H1 (cell line): Measurements from ENCODE around the gene CDC42SE1. TPM values are rescaled to one million over a fixed set of nuclear protein-coding genes. Genes with fewer than 3 reads are reported as not detected.

ENCODE experiments used
- ASH2L ChIP-seq: fragments of 200-600, 300-600 bp; sonication (generic); IDR thresholded peaks from one replicate; pipeline ENCODE4 v1.7.1; 2017; ENCODE audit warnings: low read length
- ATF2 ChIP-seq: IDR thresholded peaks from 2 replicates; pipeline ENCODE4 v1.6.1; 2012; ENCODE audit warnings: low read length, inconsistent platforms
- CHD2 ChIP-seq: IDR thresholded peaks from 2 replicates; pipeline ENCODE4 v1.6.1; 2012; ENCODE audit warnings: low read length, improper control_type of control experiment
- GTF2F1 ChIP-seq: IDR thresholded peaks from 2 replicates; pipeline ENCODE4 v1.6.1; 2012; ENCODE audit warnings: low read depth, low read length, improper control_type of control experiment, borderline replicate concordance
- JUND ChIP-seq: IDR thresholded peaks from 2 replicates; pipeline ENCODE4 v1.6.1; 2011; ENCODE audit warnings: mild to moderate bottlenecking, improper control_type of control experiment, low read length
- POLR2AphosphoS5 ChIP-seq: IDR thresholded peaks from 2 replicates; pipeline ENCODE4 v1.6.1; 2011; ENCODE audit warnings: low read depth, low read length
- SP1 ChIP-seq: IDR thresholded peaks from 2 replicates; pipeline ENCODE4 v1.6.1; 2011; ENCODE audit warnings: low read depth, low read length
- SP4 ChIP-seq: IDR thresholded peaks from 2 replicates; pipeline ENCODE4 v1.6.1; 2012; ENCODE audit warnings: low read length, inconsistent platforms
- polyA plus RNA-seq, 7 experiments: library from polyadenylated mRNA; depleted of rRNA in 3 of 7; stranded (reverse) in 5 of 7; unstranded in 2 of 7; fragments of >200 nt in 5 of 7; fragments of 200-250 nt in 2 of 7; gene quantifications; 1 replicate in 5 of 7; 2 replicates in 1 of 7; 4 replicates in 1 of 7; pipeline versions ENCODE4 v1.2.1 to v1.2.3, GENCODE V29; 2011 to 2013; ENCODE audit warnings: missing spikeins in 2 of 7, mixed read lengths in 2 of 7
- total RNA-seq: library from RNA; stranded (reverse); fragmentation: NEBNext Ultra II Directional; extraction: Animal tissue kit (Norgen Biotek cat#: 25700); gene quantifications from 2 replicates; pipeline ENCODE4 v1.2.1, GENCODE V29; 2021
- TF ChIP-seq, protein P1 (sequence below): fragments of 300-600 bp; sonication (generic); IDR thresholded peaks from 2 replicates; pipeline ENCODE4 v1.7.1; 2012; ENCODE audit warnings: low read length, moderate library complexity, mild to moderate bottlenecking, inconsistent platforms; ENCODE audit not compliant: insufficient replicate concordance

Gene CDC42SE1
- total and polyA plus RNA-seq, 2 of the 8 experiments (the other 6 are each of a cell fraction or from before 2014, with no cell fraction given) = 30.5 to 74.1 TPM

DNA sequence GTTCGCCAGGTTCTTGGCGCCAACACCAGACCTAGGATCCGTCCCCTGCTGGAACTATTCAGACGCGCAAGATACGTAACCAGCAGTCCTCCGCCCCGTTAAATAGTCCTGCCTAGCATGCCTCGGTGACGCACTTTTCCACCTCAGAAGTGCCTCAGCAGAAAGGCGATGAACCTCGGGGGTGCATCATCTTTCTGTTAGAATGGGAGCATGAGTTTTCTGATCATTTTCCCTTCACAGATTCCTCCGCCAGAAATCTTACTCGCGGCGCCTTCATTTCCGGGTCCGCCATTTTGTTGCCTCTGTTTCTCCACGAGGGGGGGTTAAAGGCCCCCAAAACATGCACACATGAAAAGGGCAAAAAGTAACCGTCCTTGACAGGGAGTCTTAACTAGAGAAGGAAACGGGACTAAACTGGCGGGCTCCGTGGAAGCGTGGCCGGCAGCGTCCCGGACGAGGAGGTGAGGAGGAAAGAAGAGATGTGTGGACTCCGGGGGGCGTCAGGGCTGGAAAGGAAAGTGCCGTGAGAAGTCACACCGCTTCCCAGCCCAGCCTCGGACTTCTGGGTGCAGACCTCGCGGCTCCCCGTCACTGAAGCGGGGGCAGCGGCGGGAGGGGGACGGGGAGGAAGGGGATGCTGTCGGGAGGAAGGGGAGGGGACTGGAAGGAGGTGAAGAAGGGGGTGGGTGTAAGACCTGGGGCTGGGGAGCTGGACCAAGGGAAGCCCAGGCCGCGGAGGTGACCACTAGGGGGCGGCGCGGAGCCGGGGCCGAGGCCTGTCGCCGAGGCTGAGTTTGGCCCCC is 11.3 kb upstream of the CDC42SE1 start, which contains the start of gene GABPB2 (continued):
- TF ChIP-seq, protein P1, sequence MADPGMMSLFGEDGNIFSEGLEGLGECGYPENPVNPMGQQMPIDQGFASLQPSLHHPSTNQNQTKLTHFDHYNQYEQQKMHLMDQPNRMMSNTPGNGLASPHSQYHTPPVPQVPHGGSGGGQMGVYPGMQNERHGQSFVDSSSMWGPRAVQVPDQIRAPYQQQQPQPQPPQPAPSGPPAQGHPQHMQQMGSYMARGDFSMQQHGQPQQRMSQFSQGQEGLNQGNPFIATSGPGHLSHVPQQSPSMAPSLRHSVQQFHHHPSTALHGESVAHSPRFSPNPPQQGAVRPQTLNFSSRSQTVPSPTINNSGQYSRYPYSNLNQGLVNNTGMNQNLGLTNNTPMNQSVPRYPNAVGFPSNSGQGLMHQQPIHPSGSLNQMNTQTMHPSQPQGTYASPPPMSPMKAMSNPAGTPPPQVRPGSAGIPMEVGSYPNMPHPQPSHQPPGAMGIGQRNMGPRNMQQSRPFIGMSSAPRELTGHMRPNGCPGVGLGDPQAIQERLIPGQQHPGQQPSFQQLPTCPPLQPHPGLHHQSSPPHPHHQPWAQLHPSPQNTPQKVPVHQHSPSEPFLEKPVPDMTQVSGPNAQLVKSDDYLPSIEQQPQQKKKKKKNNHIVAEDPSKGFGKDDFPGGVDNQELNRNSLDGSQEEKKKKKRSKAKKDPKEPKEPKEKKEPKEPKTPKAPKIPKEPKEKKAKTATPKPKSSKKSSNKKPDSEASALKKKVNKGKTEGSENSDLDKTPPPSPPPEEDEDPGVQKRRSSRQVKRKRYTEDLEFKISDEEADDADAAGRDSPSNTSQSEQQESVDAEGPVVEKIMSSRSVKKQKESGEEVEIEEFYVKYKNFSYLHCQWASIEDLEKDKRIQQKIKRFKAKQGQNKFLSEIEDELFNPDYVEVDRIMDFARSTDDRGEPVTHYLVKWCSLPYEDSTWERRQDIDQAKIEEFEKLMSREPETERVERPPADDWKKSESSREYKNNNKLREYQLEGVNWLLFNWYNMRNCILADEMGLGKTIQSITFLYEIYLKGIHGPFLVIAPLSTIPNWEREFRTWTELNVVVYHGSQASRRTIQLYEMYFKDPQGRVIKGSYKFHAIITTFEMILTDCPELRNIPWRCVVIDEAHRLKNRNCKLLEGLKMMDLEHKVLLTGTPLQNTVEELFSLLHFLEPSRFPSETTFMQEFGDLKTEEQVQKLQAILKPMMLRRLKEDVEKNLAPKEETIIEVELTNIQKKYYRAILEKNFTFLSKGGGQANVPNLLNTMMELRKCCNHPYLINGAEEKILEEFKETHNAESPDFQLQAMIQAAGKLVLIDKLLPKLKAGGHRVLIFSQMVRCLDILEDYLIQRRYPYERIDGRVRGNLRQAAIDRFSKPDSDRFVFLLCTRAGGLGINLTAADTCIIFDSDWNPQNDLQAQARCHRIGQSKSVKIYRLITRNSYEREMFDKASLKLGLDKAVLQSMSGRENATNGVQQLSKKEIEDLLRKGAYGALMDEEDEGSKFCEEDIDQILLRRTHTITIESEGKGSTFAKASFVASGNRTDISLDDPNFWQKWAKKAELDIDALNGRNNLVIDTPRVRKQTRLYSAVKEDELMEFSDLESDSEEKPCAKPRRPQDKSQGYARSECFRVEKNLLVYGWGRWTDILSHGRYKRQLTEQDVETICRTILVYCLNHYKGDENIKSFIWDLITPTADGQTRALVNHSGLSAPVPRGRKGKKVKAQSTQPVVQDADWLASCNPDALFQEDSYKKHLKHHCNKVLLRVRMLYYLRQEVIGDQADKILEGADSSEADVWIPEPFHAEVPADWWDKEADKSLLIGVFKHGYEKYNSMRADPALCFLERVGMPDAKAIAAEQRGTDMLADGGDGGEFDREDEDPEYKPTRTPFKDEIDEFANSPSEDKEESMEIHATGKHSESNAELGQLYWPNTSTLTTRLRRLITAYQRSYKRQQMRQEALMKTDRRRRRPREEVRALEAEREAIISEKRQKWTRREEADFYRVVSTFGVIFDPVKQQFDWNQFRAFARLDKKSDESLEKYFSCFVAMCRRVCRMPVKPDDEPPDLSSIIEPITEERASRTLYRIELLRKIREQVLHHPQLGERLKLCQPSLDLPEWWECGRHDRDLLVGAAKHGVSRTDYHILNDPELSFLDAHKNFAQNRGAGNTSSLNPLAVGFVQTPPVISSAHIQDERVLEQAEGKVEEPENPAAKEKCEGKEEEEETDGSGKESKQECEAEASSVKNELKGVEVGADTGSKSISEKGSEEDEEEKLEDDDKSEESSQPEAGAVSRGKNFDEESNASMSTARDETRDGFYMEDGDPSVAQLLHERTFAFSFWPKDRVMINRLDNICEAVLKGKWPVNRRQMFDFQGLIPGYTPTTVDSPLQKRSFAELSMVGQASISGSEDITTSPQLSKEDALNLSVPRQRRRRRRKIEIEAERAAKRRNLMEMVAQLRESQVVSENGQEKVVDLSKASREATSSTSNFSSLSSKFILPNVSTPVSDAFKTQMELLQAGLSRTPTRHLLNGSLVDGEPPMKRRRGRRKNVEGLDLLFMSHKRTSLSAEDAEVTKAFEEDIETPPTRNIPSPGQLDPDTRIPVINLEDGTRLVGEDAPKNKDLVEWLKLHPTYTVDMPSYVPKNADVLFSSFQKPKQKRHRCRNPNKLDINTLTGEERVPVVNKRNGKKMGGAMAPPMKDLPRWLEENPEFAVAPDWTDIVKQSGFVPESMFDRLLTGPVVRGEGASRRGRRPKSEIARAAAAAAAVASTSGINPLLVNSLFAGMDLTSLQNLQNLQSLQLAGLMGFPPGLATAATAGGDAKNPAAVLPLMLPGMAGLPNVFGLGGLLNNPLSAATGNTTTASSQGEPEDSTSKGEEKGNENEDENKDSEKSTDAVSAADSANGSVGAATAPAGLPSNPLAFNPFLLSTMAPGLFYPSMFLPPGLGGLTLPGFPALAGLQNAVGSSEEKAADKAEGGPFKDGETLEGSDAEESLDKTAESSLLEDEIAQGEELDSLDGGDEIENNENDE = no peak
- TF ChIP-seq GTF2F1 (no peak), ATF2 (peak; percentile 55; the same call in 1 of the 2 replicates), SP4 (peak; percentile 72; the same call in 1 of the 2 replicates), JUND (0 out of 2 replicates have a peak, but pooled peaks have one; percentile 7), POLR2AphosphoS5 (peak; percentile 98), SP1 (peak; percentile 53; the same call in 1 of the 2 replicates), ASH2L (peak; percentile 100), CHD2 (peak; percentile 92)
